ENCODE measurements around the gene MAS1.
"Not testable (repeated sequence)": the region's sequence is repeated elsewhere in the genome, so short reads cannot be mapped to it uniquely, and the experiment has no call there.

DNA sequence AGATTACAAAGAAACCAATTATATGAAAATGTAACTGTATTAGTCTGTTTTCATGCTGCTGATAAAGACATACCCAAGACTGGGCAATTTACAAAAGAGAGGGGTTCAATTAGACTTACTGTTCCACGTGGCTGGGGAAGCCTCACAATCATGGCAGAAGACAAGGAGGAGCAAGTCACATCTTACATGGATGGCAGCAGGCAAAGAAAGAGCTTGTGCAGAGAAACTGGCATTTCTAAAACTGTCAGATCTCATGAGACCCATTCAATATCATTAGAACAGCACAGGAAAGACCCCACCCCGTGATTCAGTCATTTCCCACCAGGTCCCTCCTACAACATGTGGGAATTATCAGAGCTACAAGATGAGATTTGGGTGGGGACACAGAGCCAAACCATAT is 33.4 kb downstream of the MAS1 start:
- TF ChIP-seq JUND (CRISPR knock-in tag; IDR thresholded peaks at IDR 0.05); MYC (CRISPR knock-in tag; IDR thresholded peaks at IDR 0.05; ENCODE audit: borderline replicate concordance); ZNF10 (CRISPR knock-in tag; IDR thresholded peaks at IDR 0.05; ENCODE audit: borderline replicate concordance, low read depth); ZNF101 (CRISPR knock-in tag; IDR thresholded peaks at IDR 0.05; ENCODE audit: borderline replicate concordance, low read depth); NCOR1 (IDR thresholded peaks at IDR 0.05; ENCODE audit: borderline replicate concordance, low read length); MED1 (CRISPR knock-in tag; IDR thresholded peaks at IDR 0.05); CREM (IDR thresholded peaks at IDR 0.05); CREM (CRISPR knock-in tag; IDR thresholded peaks at IDR 0.05): not testable (repeated sequence)
- TF ChIP-seq, protein P1, sequence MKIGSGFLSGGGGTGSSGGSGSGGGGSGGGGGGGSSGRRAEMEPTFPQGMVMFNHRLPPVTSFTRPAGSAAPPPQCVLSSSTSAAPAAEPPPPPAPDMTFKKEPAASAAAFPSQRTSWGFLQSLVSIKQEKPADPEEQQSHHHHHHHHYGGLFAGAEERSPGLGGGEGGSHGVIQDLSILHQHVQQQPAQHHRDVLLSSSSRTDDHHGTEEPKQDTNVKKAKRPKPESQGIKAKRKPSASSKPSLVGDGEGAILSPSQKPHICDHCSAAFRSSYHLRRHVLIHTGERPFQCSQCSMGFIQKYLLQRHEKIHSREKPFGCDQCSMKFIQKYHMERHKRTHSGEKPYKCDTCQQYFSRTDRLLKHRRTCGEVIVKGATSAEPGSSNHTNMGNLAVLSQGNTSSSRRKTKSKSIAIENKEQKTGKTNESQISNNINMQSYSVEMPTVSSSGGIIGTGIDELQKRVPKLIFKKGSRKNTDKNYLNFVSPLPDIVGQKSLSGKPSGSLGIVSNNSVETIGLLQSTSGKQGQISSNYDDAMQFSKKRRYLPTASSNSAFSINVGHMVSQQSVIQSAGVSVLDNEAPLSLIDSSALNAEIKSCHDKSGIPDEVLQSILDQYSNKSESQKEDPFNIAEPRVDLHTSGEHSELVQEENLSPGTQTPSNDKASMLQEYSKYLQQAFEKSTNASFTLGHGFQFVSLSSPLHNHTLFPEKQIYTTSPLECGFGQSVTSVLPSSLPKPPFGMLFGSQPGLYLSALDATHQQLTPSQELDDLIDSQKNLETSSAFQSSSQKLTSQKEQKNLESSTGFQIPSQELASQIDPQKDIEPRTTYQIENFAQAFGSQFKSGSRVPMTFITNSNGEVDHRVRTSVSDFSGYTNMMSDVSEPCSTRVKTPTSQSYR (CRISPR knock-in tag; IDR thresholded peaks at IDR 0.05; ENCODE audit: borderline replicate concordance), result not testable (repeated sequence)
- TF ChIP-seq, protein P2, sequence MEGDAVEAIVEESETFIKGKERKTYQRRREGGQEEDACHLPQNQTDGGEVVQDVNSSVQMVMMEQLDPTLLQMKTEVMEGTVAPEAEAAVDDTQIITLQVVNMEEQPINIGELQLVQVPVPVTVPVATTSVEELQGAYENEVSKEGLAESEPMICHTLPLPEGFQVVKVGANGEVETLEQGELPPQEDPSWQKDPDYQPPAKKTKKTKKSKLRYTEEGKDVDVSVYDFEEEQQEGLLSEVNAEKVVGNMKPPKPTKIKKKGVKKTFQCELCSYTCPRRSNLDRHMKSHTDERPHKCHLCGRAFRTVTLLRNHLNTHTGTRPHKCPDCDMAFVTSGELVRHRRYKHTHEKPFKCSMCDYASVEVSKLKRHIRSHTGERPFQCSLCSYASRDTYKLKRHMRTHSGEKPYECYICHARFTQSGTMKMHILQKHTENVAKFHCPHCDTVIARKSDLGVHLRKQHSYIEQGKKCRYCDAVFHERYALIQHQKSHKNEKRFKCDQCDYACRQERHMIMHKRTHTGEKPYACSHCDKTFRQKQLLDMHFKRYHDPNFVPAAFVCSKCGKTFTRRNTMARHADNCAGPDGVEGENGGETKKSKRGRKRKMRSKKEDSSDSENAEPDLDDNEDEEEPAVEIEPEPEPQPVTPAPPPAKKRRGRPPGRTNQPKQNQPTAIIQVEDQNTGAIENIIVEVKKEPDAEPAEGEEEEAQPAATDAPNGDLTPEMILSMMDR (CRISPR knock-in tag; IDR thresholded peaks at IDR 0.05), result not testable (repeated sequence)
- TF ChIP-seq, protein P3, sequence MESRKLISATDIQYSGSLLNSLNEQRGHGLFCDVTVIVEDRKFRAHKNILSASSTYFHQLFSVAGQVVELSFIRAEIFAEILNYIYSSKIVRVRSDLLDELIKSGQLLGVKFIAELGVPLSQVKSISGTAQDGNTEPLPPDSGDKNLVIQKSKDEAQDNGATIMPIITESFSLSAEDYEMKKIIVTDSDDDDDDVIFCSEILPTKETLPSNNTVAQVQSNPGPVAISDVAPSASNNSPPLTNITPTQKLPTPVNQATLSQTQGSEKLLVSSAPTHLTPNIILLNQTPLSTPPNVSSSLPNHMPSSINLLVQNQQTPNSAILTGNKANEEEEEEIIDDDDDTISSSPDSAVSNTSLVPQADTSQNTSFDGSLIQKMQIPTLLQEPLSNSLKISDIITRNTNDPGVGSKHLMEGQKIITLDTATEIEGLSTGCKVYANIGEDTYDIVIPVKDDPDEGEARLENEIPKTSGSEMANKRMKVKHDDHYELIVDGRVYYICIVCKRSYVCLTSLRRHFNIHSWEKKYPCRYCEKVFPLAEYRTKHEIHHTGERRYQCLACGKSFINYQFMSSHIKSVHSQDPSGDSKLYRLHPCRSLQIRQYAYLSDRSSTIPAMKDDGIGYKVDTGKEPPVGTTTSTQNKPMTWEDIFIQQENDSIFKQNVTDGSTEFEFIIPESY (CRISPR knock-in tag; IDR thresholded peaks at IDR 0.05), result not testable (repeated sequence)

All from HepG2 (cell line).